GM18499 (cell line): ENCODE data around the gene OR2J3.
"Not testable (repeated sequence)": the region's sequence is repeated elsewhere in the genome, so short reads cannot be mapped to it uniquely, and the experiment has no call there.

Experiments used
- ATAC-seq: cut with Tn5 transposase; IDR thresholded peaks from one replicate; pipeline ENCODE4 v1.9.1; 2021; ENCODE audit warnings: moderate number of reproducible peaks; ENCODE audit not compliant: insufficient read depth, unreplicated experiment

The OR2J3 gene

DNA sequence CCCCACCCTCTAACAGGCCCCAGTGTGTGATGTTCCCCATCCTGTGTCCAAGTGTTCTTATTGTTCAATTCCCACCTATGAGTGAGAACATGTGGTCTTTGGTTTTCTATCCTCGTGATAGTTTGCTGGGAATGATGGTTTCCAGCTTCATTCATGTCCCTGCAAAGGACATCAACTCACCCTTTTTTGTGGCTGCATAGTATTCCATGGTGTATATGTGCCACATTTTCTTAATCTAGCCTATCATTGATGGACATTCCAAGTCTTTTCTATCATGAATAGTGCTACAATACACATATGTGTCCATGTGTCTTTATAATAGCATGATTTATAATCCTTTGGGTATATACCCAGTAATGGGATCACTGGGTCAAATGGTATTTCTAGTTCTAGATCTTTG, 47.3 kb downstream of the OR2J3 start:
- ATAC-seq = not testable (repeated sequence)

DNA sequence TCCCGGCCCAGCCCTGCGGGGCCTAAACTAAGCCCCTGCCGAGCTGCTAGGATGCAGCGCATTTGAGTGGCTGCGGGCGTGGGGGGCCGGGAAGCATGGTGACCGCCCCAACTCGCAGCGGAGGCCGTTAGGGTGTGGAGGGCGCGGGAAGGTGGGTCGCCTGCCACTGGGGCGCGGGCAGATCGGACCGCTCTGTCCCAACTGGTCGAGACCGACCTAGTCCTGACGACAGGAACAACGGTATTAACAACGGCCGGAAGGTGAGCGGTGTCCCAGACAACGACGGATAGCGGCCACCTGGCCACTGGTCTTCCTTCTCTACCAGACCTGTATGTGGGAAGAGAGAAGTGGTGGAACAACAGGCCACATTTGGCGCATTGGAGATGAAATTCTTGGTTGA, 52.1 kb downstream of the OR2J3 start:
- not testable (repeated sequence) for ATAC-seq
